ENCODE data around the gene RXRA.

The RXRA gene

GRCh38 chr9:134287591-134288491 is 38.4 kb upstream of the RXRA start:
- Histone ChIP-seq H3K27ac (ENCODE audit: low read length) (no peak overlapping the region), H3K4me1 (ENCODE audit: control insufficient read depth, low read depth, low read length) (no peaks in the 10 kb centered on the region)

GRCh38 chr9:134288746-134289145 is 37.5 kb upstream of the RXRA start:
- Histone ChIP-seq H3K9me3 (ENCODE audit: control insufficient read depth, low read depth, low read length) (no peaks in the 10 kb centered on the region), H3K36me3 (ENCODE audit: control insufficient read depth, low read depth, low read length) (no peaks in the 10 kb centered on the region), H3K4me3 (ENCODE audit: low read length) (no peak overlapping the region), H3K27ac (ENCODE audit: low read length) (no peak overlapping the region), H3K27me3 (ENCODE audit: control insufficient read depth, insufficient read depth, low read length) (no peaks in the 10 kb centered on the region), H3K9ac (ENCODE audit: low read length) (no peak overlapping the region), H3K4me1 (ENCODE audit: control insufficient read depth, low read depth, low read length) (no peaks in the 10 kb centered on the region)

More at GRCh38 chr9:134287591-134288491, 38.4 kb upstream of the RXRA start:
- no peak overlapping the region for H3K4me3 ChIP-seq (ENCODE audit: low read length)
- no peaks in the 10 kb centered on the region for H3K27me3 ChIP-seq (ENCODE audit: control insufficient read depth, insufficient read depth, low read length)
- H3K9ac ChIP-seq (ENCODE audit: low read length): no peak overlapping the region
- no peaks in the 10 kb centered on the region for H3K36me3 ChIP-seq (ENCODE audit: control insufficient read depth, low read depth, low read length)
- H3K9me3 ChIP-seq (ENCODE audit: control insufficient read depth, low read depth, low read length): no peaks in the 10 kb centered on the region

GRCh38 chr9:134289241-134289875 is 36.9 kb upstream of the RXRA start:
- Histone ChIP-seq H3K36me3 (ENCODE audit: control insufficient read depth, low read depth, low read length) (no peaks in the 10 kb centered on the region), H3K27ac (ENCODE audit: low read length) (no peak overlapping the region), H3K4me3 (ENCODE audit: low read length) (no peak overlapping the region), H3K27me3 (ENCODE audit: control insufficient read depth, insufficient read depth, low read length) (no peaks in the 10 kb centered on the region), H3K9me3 (ENCODE audit: control insufficient read depth, low read depth, low read length) (no peaks in the 10 kb centered on the region), H3K9ac (ENCODE audit: low read length) (no peak overlapping the region), H3K4me1 (ENCODE audit: control insufficient read depth, low read depth, low read length) (no peaks in the 10 kb centered on the region)

- Histone ChIP-seq H3K4me3 (ENCODE audit: low read length) (no peak overlapping the region), H3K27me3 (ENCODE audit: control insufficient read depth, insufficient read depth, low read length) (no peaks in the 10 kb centered on the region), H3K4me1 (ENCODE audit: control insufficient read depth, low read depth, low read length) (no peaks in the 10 kb centered on the region), H3K9me3 (ENCODE audit: control insufficient read depth, low read depth, low read length) (no peaks in the 10 kb centered on the region), H3K9ac (ENCODE audit: low read length) (no peak overlapping the region), H3K27ac (ENCODE audit: low read length) (no peak overlapping the region), H3K36me3 (ENCODE audit: control insufficient read depth, low read depth, low read length) (no peaks in the 10 kb centered on the region)
Measured at GRCh38 chr9:134290603-134291451, 35.4 kb upstream of the RXRA start.

DNA sequence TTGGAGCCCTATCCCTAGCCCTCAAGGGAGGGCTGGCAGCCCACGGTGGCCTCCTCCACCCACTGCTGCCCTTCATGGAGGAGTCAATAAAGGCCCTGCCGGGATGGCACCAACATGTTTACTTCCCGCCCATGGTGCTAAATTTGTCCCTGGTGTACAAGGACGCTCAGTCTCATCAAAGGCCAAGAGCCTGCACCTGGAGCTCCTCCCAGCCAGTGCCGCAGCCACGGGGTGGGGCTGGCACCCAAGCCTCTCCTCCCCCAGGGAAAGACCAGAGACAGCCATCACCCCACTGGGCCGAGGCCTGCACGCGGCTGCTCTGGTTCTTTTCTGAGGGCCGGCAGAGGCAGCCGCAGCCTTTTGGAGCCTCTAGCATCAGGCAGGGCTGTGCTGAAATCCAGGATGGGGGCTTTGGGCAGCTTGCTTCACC is 34.8 kb upstream of the RXRA start:
- H3K36me3 ChIP-seq (ENCODE audit: control insufficient read depth, low read depth, low read length): no peaks in the 10 kb centered on the region
- H3K4me1 ChIP-seq (ENCODE audit: control insufficient read depth, low read depth, low read length): no peaks in the 10 kb centered on the region
- no peak overlapping the region for H3K4me3 ChIP-seq (ENCODE audit: low read length)
- H3K27ac ChIP-seq (ENCODE audit: low read length): no peak overlapping the region
- no peaks in the 10 kb centered on the region for H3K27me3 ChIP-seq (ENCODE audit: control insufficient read depth, insufficient read depth, low read length)
- no peak overlapping the region for H3K9ac ChIP-seq (ENCODE audit: low read length)
- no peaks in the 10 kb centered on the region for H3K9me3 ChIP-seq (ENCODE audit: control insufficient read depth, low read depth, low read length)

DNA sequence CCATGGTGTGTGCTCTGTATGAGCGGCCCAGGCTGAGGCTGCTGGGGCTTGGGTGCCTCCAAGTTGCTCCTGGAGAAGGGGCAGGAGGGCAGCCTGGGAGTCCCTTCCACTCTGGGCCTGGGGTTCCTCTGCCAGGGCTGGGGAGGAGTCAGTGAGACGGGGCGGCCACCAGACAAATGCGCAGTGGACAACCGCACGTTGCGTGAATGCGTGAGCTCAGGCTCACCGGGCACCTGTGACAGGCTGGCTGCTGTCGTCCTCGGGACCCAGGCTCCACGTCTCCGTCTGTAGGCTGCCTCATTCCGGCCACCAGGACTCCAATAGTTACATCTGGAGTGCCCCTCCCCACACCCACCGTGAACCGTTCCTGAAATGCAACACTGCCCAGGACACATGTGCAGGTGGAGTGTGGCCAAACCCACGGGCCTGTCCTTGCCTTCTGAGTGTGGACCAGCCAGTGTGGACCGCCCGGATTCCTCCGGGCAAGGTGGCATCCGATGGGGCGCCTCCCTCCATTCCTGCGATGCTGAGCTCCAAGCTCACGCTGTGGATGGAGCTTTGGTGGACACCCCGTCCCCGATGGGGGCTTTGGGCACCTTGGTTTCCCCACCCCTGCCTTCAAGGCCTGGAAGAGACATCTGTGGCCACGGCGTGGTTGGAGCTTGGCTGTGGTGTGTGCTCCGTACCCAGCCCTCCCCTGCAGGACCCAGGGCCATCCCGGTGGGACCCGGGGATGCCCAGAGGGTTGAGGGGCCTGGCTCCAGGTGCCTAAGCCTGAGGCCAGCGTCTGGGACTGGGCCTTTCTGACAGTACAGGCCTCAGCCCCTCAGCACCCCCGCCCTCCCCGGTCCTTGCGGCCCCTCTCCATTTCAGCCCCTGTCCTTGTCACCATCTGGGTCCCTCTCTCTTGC is 34.0 kb upstream of the RXRA start:
- Histone ChIP-seq H3K36me3 (ENCODE audit: control insufficient read depth, low read depth, low read length) (no peaks in the 10 kb centered on the region), H3K4me1 (ENCODE audit: control insufficient read depth, low read depth, low read length) (no peaks in the 10 kb centered on the region), H3K4me3 (ENCODE audit: low read length) (no peak overlapping the region), H3K9me3 (ENCODE audit: control insufficient read depth, low read depth, low read length) (no peaks in the 10 kb centered on the region), H3K9ac (ENCODE audit: low read length) (no peak overlapping the region), H3K27ac (ENCODE audit: low read length) (no peak overlapping the region), H3K27me3 (ENCODE audit: control insufficient read depth, insufficient read depth, low read length) (no peaks in the 10 kb centered on the region)

- Histone ChIP-seq H3K9me3 (ENCODE audit: control insufficient read depth, low read depth, low read length) (no peaks in the 10 kb centered on the region), H3K9ac (ENCODE audit: low read length) (no peak overlapping the region), H3K27ac (ENCODE audit: low read length) (no peak overlapping the region), H3K36me3 (ENCODE audit: control insufficient read depth, low read depth, low read length) (no peaks in the 10 kb centered on the region), H3K4me1 (ENCODE audit: control insufficient read depth, low read depth, low read length) (no peaks in the 10 kb centered on the region), H3K27me3 (ENCODE audit: control insufficient read depth, insufficient read depth, low read length) (no peaks in the 10 kb centered on the region), H3K4me3 (ENCODE audit: low read length) (no peak overlapping the region)
Measured at GRCh38 chr9:134293031-134293521, 33.2 kb upstream of the RXRA start.

GRCh38 chr9:134293611-134294152 is 32.6 kb upstream of the RXRA start:
- Histone ChIP-seq H3K27ac (ENCODE audit: low read length) (no peak overlapping the region), H3K9me3 (ENCODE audit: control insufficient read depth, low read depth, low read length) (no peaks in the 10 kb centered on the region), H3K4me3 (ENCODE audit: low read length) (no peak overlapping the region), H3K36me3 (ENCODE audit: control insufficient read depth, low read depth, low read length) (no peaks in the 10 kb centered on the region), H3K9ac (ENCODE audit: low read length) (no peak overlapping the region), H3K27me3 (ENCODE audit: control insufficient read depth, insufficient read depth, low read length) (no peaks in the 10 kb centered on the region), H3K4me1 (ENCODE audit: control insufficient read depth, low read depth, low read length) (no peaks in the 10 kb centered on the region)

DNA sequence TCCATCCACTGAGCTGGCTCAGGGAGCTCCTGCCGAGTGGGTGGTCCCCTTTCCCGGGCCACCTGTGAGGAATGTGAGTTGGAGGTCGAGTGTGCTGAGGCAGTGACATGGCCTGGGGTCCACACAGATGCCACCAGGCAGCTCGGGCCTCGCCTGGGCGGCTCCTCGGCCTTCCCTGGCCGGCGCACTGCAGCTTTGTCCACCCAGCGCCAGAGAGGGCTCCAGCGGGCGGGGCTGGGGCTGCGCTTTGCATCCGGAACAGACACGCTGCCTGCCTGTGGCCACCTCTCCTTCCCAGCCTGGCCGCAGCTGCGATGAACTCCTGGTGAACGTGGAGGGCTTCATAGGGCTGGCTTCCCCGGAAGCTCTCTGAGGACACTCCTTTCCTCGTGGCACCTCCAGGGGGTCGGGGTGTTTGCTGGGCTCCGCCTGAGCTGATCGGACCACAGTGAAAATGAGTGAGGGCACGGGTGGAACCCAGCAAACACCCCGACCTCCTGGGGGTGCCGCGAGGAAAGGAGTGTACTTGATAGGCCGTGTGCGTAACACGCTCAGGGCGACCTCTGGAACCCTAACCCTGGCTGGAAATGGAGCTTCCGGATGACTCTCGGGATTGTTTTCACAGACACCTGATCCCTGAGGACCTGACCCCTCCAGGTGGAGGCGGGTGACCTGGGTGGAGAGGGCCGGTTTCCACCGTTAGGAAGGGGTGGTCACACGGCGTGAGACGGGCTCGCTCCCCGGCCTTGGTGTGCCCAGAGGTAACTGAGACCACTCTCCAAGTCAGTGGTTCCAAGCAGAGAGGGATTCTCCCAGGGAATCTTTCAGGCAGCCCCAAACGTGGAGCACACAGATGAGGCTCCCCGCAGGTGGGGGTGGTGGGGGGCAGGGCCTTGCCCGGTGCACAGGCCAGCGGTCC is 31.8 kb upstream of the RXRA start:
- H3K36me3 ChIP-seq (ENCODE audit: control insufficient read depth, low read depth, low read length): no peaks in the 10 kb centered on the region
- no peaks in the 10 kb centered on the region for H3K27me3 ChIP-seq (ENCODE audit: control insufficient read depth, insufficient read depth, low read length)
- no peak overlapping the region for H3K9ac ChIP-seq (ENCODE audit: low read length)
- no peaks in the 10 kb centered on the region for H3K4me1 ChIP-seq (ENCODE audit: control insufficient read depth, low read depth, low read length)
- no peaks in the 10 kb centered on the region for H3K9me3 ChIP-seq (ENCODE audit: control insufficient read depth, low read depth, low read length)
- H3K4me3 ChIP-seq (ENCODE audit: low read length): no peak overlapping the region
- no peak overlapping the region for H3K27ac ChIP-seq (ENCODE audit: low read length)

All from iPS-18a (cell line).